ENCODE measurements around the gene MON2.
A peak's percentile ranks its signal among the peaks of the same experiment; 100 is the strongest.
"Not testable (repeated sequence)": the region's sequence is repeated elsewhere in the genome, so short reads cannot be mapped to it uniquely, and the experiment has no call there.

The MON2 gene
- 74.6 to 221 (median 149) reads per million in 3 experiments for total RNA-seq

- DNase-seq = peak; percentile 85
Observed at GRCh38 chr12:62466594-62467491, at the start of gene MON2. TSS of gene MON2 (plus strand) at chr12:62466826. CDS start at chr12:62467208, 382 bp downstream.

DNA sequence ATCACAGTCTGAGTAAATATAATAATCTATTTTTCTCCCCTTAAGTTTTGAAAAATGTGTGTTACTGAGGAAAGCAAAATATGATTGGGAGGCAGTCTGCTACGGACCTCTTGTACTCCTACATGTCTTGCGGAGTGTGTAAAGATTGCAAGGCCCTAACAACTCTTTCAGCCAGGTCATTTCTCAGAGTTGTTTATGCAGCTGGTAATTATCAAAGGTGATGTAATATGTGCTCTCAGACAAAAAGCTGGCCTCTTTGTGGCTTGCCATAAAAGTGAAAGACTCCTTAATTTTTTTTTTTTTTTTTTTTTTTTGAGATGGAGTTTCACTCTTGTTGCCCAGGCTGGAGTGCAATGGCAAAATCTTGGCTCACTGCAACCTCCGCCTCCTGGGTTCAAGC, 40.5 kb upstream of the MON2 start:
- DNase-seq = no peak

DNA sequence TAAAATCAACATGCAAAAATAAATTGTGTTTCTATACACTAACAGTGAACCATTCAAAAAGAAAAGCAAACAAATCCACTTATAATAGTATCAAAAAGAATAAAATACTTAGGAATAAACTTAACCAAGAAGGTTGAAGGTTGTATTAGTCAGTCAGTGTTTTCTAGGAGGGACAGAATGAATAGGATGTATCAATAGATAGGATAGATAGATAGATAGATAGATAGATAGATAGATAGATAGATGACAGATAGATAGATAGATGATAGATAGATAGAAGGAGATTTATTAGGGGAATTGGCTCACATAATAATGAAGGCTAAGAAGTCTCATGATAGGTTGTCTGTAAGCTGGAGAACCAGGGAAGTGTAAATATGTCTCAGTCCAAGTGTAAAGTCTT, 37.2 kb upstream of the MON2 start:
- no peak for DNase-seq

DNA sequence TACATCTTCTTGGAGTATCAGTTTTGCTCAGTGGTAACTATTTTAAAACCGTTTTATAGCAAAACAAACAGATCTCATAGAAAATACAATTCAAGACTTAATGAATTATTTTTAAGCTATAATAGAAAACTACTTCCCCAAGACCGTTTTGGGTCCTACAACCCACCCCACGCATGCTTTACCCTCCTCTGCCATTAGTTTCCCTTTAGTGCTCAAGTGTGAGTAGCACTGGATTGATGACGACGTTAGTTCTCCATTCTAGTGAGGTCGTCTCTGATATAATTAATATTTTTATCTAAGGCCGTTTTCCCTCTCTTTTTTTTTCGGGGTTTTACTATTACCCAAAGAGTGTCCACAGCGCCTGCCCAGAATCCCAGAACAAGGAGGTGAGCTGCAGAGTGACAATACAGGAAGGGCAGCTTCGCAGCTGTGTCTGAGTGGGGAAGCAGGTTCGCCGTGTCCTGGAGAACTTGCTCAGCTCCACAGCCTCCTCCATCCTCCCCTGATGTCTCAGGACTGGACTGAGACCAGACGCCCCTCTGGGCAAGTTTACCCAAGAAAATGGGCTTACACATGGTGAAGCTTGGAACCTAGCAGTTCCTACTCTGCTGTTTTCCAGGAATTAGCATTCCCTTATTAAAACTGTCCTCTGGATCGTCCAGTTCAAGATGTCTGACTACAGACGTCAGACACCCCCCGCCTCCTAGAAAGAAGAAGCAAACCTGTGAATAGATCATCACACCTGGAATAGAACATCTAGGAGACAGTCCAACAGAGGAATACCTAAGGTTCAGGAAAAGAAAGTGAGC, 31.9 kb upstream of the MON2 start:
- DNase-seq = no peak

DNA sequence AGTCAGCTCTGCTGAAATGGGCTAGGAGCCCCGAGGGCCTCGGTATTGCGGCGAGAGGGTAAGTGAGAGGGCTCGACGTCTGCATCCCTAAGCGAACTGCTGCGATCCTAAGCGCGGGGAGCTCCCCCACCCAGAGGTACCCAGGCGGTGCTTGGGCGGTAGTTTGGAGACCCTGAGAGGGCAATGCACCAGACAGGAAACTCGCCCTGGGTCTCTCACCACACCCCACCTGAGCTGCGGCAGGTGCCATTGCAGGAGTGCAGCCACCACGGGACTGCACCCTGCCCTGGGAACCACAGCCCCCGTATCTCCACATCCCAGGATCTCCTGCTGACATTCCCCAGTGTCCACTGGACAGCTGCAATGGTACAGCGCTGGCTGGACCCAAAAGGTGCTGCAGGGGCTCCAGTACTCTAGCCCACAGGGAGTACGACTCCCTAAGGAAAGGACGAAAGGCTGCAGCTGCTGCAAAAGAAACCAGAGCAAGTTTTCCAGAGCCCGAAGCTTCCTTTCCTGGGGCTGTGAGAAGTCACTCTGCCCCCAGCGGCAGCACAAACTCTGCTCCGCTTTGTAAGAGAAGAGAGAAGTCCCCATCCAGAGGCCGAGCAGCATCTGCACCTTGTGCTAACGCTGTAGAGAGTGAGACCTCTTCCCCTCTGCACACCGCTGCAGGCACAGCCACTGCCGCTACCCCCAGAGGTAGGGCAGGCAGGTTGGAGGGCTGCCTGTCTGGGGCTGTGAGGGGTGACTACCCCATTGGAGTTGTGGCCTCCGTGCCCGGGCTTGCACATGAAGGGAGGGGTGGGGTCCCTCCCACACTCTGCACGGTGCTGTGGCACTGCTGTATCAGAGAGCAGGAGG, 31.1 kb upstream of the MON2 start:
- DNase-seq = peak; percentile 14

GRCh38 chr12:62436164-62436503, 30.5 kb upstream of the MON2 start:
- no peak for DNase-seq

- DNase-seq = peak; percentile 36
Observed at GRCh38 chr12:62438098-62438692, 28.4 kb upstream of the MON2 start.

DNA sequence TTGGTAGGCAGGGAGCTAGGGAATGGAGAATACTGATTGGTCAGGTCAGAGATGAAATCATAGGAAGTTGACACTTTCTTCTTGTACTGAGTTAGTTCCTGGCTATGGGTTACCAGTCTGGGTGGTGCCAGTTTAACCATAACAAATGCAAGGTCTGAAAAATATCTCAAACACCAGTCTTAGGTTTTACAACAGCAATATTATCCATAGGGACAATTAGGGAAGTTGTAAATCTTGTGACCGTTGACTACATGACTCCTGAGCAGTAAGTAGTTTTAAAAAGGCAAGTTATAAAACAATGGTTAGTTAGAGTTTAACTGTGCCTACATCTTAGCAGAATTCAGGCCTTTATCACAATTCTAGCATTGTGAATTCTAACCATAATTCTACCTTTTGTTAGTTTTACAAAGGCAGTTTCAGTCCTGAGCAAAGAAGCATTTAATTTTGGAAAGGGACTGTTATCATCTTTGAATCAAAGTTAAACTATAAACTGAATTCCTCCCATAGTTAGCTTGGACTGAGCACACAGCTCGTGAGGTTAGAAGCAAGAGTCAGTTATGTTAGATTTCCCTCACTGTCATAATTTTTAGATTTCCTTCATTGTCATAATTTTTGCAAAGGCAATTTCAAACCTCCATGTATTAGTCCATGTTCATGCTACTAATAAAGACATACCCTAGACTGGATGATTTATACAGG, 19.7 kb upstream of the MON2 start:
- no peak for DNase-seq

- DNase-seq = no peak
Observed at GRCh38 chr12:62448436-62448835, 18.2 kb upstream of the MON2 start.

DNA sequence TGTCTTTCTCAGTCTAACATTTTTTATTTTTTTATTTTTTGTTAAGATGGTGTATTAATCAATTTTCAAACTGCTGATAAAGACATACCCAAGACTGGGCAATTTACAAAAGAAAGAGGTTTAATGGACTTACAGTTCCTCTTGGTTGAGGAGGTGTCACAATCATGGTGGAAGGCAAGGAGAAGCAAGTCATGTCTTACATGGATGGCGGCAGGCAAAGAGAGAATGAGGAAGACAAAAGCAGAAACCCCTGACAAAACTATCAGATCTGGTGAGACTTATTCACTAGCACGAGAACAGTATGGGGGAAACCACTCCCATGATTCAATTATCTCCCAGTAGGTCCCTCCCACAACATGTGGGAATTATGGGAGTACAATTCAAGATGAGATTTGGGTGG, 11.2 kb upstream of the MON2 start:
- not testable (repeated sequence) for DNase-seq

DNA sequence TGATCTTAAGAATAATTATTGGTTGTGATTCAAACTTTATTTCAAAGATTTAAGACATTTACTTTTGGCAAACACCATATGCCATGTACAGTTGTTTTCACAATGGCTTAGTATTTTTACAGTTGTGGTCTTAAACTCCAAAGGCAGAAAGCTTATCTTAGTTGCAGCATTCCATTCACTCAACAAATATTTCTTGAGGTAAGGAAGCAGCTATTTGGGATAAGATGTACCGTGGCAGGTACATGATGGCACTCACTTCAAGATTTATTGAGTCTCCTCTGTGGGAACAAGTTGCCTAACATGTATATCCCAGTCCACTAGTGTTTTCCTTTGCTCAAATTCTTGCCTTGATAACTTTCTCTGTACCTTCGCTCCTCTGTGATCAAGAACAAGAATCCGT, 8.0 kb upstream of the MON2 start:
- no peak for DNase-seq

DNA sequence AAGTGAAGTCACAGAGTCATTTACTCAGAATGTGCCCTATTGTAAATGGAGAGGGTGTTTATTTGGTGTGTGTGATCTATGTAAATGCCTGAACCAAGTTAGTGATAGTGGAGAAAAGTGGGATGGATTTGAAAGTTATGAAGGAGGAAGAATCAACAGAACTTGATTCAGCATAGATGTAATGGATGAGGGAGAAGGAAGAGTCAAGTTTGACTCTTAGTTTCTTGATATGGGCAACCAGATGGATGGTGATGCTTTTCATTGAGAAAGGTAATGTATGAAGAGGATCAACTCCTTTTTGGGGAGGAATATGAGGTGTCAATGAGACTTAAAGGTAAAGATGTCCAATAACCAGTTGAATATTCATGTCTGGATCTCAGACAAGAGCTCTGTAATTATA, 6.7 kb upstream of the MON2 start:
- no peak for DNase-seq

DNA sequence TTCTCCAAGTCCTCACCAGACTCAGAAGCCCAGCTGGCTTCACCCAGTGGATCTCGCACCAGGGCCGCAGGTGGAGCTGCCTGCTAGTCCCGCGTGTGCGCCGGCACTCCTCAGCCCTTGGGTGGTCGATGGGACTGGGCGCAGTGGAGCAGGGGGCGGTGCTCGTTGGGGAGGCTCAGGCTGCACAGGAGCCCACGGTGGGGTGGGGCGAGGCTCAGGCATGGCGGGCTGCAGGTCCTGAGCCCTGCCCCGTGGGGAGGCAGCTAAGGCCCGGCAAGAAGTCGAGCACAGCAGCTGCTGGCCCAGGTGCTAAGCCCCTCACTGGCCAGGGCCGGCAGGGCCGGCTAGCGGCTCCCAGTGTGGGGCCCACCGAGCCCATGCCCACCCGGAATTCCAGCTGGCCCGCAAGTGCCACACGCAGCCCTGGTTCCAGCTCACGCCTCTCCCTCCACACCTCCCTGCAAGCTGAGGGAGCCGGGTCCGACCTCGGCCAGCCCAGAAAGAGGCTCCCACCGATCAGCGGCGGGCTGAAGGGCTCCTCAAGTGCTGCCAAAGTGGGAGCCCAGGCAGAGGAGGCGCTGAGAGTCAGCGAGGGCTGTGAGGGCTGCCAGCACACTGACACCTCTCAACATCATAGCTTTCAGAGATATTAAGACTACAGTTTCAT, 5.3 kb upstream of the MON2 start:
- not testable (repeated sequence) for DNase-seq

DNA sequence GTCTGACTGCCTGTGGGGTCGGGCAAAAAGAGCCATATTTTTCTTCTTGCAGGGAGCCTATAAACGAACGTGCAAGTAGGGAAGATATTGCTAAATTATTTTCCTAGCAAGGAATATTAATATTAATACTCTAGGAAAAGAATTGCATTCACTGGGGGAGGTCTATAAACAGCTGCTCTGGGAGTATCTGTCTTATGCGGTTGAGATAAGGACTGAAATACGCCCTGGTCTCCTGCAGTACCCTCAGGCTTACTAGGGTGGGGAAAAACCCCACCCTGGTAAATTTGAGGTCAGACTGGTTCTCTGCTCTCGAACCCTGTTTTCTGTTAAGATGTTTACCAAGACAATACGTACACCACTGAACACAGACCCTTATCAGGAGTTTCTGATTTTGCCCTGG, 3.4 kb upstream of the MON2 start:
- not testable (repeated sequence) for DNase-seq

DNA sequence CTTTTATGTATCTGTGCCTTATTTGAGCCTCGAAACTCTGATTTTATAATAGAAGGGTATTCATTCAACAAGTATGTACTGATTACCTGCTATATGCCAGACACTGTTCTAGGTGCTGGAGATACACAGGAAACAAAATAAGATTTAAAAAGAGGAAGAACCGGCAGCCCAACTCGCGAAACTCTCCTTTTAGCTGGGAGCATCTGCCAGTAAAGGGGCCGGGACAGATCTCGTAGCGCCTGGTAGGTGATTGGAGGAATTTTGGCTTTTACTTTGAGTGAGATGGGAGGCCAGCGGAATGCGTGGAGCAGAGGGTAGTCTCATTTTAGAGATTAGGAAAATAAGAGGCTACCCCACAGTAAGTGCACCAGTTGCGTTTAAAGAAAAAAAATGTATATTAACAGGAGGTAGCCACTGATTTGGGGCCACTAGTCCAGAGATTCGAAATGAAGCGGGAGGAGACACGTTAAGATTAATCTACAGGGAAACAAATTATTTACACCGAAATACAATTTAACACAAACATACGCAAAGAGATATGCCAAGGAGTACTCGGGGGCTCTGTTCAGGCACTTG, 520 bp upstream of the MON2 start:
- peak; percentile 1 for DNase-seq

GRCh38 chr12:62468397-62468796, 1.8 kb downstream of the MON2 start:
- DNase-seq = no peak

GRCh38 chr12:62468935-62469334, 2.3 kb downstream of the MON2 start:
- no peak for DNase-seq

GRCh38 chr12:62469704-62470103, 3.1 kb downstream of the MON2 start:
- no peak for DNase-seq

- no peak for DNase-seq
Observed at GRCh38 chr12:62471734-62472133, 5.1 kb downstream of the MON2 start.

DNA sequence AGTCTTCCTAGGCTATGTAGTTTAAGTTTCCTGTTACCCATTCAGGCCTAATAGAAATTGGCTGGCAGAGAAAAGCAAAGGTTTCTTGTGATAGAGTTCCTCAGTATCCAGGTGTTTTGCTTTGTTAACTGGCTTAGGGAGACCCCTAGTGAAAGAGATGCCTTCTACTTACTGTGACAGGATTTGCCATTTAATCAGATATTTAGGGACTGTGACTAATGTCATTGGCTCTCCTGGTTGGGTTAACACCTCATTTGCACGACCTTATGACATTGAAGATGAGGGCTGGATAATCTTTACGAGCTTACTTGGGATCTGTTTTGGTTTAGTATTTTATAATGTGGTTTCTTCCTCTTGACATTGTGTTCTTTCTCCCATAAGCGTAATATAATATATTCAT, 5.8 kb downstream of the MON2 start:
- no peak for DNase-seq

Measured in central memory CD4-positive, alpha-beta T cell (primary cell).